ENCODE measurements around the gene MYO7B.

DNA sequence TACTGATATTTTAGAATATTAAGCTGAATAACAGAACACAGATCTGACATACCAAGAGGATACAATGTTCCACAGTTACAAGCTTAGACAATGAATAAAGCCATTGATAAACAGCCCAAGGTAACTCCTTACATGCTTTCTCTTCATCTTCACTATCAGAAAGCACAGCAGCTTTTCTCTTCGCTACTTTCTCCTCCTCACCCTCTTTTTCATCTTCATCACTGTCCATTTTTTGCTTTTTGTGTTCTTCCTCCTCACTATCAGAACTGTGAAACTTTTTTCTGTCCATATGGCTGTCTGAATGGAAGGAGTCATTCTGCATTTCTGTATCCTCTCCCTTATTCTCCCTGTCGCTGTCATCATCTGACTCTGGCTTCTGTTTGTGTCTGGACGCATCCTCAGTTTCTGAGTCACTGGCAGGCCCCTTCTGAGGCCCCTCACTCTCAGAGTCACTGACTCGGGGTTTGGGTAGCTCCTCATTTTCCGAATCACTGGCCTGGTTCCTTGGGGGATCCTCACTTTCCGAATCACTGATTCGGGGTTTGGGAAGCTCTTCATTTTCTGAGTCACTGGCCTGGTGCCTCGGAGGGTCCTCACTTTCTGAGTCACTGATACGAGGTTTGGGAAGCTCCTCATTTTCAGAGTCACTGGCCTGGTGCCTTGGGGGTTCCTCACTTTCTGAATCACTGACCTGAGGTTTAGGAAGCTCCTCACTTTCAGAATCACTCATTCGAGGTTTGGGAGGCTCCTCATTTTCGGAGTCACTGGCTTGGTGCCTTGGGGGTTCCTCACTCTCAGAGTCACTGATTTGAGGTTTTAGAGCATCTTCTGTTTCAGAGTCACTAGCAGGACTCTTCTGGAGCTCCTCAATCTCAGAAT lies 30.7 kb upstream of the MYO7B start:
- TF ChIP-seq, protein P1, sequence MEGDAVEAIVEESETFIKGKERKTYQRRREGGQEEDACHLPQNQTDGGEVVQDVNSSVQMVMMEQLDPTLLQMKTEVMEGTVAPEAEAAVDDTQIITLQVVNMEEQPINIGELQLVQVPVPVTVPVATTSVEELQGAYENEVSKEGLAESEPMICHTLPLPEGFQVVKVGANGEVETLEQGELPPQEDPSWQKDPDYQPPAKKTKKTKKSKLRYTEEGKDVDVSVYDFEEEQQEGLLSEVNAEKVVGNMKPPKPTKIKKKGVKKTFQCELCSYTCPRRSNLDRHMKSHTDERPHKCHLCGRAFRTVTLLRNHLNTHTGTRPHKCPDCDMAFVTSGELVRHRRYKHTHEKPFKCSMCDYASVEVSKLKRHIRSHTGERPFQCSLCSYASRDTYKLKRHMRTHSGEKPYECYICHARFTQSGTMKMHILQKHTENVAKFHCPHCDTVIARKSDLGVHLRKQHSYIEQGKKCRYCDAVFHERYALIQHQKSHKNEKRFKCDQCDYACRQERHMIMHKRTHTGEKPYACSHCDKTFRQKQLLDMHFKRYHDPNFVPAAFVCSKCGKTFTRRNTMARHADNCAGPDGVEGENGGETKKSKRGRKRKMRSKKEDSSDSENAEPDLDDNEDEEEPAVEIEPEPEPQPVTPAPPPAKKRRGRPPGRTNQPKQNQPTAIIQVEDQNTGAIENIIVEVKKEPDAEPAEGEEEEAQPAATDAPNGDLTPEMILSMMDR (IDR thresholded peaks at IDR 0.05): no peak
- TF ChIP-seq POLR2AphosphoS5 (IDR thresholded peaks at IDR 0.05) (no peak), POLR2A (IDR thresholded peaks at IDR 0.05) (no peak)

All from breast epithelium (tissue), 3 donors.